Activated CD4-positive, alpha-beta T cell treated with anti-CD3 and anti-CD28 coated beads, Interleukin-2, amount 50 U/mL, for 4 hours (primary cell): Measurements from ENCODE around the gene CSPG4.

ENCODE experiments used
- DNase-seq, 2 experiments: peaks; one replicate each; pipeline ENCODE4 v3.0.0-alpha.2; 2020

The CSPG4 gene

GRCh38 chr15:75663931-75664421, 48.7 kb downstream of the CSPG4 start:
- no peak for DNase-seq

- DNase-seq = no peak
Observed at GRCh38 chr15:75662823-75663519, 49.7 kb downstream of the CSPG4 start.

GRCh38 chr15:75661756-75662140, 50.9 kb downstream of the CSPG4 start:
- DNase-seq = no peak

- no peak for DNase-seq
Observed at GRCh38 chr15:75661100-75661755, 51.4 kb downstream of the CSPG4 start.

GRCh38 chr15:75659928-75660645, 52.6 kb downstream of the CSPG4 start:
- no peak for DNase-seq

GRCh38 chr15:75659141-75659771, 53.4 kb downstream of the CSPG4 start:
- DNase-seq = no peak

- no peak for DNase-seq
Observed at GRCh38 chr15:75656813-75657212, 55.8 kb downstream of the CSPG4 start.

- no peak for DNase-seq
Observed at GRCh38 chr15:75656331-75656730, 56.3 kb downstream of the CSPG4 start.

- no peak for DNase-seq
Observed at GRCh38 chr15:75655931-75656330, 56.7 kb downstream of the CSPG4 start.

DNA sequence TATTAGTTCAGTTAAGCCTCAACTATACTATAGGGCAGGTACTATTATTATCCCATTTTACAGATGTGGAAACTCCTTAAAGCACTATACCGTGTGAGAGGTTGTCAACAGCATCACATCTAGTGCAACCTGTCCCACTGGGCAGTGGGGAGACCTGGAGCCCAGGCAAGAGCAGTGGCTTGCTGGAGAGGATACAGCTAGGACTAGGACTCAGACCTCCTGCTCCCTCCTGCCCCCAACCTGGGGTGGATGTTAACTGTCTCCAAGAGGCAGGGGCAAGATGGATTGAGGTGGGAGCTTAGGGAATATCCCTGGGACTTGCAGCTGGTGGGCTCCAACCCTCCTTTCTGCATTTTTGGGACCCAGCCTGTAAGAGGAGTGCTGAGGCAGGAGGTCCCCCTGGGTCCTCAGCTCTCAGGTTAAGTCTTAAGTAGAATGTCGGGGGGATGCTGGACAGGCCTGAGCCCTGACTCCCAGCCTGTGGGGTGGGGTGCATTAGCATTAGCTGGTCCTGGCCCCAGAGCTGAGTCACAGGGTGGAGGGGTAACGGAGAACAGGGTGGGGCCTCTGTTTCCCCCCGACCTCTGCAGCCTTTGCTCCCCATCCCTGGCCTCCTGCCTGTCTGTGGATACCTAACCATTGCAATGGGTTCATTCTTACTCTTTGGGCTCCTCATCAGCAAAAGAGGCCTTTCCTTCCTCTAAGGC, 58.3 kb downstream of the CSPG4 start:
- no peak for DNase-seq

DNA sequence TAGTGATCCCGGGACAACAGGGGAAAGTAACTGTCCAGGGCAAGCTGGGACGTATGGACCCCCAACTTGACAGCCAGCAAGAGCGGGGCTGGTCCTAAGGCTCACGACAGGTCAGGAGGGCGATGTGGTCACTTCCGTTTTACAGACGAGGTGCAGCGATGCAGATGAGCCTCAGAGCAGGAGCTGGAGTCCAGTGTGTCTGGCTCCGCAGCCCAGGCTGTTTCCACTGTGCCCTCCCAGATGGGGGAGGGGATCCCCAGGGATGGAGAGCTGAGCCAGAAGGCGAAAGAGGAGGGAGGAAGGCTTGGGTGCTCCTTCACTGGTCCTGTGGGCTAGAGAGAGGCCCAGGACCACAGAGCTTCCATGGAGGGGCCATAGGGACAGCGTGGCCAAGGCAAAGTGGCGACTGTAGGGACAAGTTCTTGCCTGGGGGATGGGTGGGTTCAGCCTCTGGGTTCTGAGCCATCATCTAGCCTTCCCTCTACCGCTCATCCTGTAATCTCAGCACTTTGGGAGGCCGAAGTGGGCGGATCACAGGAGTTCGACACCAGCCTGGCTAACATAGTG, 59.2 kb downstream of the CSPG4 start:
- no peak for DNase-seq

GRCh38 chr15:75651810-75652543, 60.7 kb downstream of the CSPG4 start:
- DNase-seq = no peak

DNA sequence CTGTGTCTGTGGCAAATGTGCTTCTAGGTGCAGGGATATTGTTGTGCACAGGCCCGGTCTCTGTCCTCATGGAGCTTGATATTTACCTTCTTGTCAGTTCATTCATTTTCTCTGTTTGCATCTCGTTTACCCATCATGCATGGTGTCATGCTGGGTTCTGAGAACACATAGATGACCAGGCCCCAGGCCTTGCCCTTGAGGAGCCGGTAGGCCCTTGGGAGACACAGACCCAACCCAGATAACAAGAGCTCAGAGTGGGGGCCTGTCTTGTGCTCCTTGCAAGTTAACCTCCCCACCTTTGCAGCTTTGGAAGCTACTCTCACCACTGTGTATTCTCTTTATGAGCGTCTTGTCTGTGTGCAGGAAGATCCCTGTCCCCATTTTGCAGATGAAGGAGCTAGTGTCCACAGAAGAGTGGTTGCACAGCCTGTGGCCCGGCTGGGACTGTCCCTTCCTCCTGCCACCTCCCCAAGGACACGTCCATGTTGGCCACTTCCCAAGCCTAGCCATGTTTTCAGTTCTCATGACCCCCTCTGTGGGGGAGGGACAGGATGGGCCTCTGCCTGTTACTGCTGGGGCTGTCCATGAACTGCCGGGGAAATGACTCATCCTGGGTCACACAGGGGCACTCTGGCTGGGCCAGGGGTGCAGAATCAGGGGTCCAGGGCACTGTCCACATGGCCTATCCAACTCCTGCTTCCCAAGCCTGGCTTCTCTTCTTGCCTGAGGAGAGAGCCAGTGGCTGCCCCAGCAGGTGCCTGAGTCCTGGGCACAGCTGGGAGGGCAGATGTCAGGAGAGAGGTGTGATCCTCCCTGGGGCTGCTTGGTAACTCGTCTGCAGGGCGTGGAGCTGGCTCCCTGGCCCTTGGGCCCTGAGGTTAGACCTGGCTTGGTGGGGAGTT, 61.5 kb downstream of the CSPG4 start:
- DNase-seq = no peak

- no peak for DNase-seq
Observed at GRCh38 chr15:75649848-75650247, 62.8 kb downstream of the CSPG4 start.

DNA sequence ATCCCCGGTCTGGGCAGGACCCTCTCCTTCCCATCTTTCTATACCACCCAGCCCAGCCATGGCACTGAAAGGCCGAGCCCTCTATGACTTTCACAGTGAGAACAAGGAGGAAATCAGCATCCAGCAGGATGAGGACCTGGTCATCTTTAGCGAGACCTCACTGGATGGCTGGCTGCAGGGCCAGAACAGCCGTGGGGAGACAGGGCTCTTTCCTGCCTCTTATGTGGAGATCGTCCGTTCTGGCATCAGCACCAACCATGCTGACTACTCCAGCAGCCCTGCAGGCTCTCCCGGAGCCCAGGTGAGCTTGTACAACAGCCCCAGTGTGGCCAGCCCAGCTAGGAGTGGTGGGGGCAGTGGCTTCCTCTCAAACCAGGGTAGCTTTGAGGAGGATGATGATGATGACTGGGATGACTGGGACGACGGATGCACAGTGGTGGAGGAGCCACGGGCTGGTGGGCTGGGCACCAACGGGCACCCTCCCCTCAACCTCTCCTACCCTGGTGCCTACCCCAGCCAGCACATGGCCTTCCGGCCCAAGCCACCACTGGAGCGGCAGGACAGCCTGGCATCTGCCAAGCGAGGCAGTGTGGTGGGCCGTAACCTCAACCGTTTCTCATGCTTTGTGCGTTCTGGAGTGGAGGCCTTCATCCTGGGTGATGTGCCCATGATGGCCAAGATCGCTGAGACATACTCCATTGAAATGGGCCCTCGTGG, 63.4 kb downstream of the CSPG4 start:
- no peak for DNase-seq

DNA sequence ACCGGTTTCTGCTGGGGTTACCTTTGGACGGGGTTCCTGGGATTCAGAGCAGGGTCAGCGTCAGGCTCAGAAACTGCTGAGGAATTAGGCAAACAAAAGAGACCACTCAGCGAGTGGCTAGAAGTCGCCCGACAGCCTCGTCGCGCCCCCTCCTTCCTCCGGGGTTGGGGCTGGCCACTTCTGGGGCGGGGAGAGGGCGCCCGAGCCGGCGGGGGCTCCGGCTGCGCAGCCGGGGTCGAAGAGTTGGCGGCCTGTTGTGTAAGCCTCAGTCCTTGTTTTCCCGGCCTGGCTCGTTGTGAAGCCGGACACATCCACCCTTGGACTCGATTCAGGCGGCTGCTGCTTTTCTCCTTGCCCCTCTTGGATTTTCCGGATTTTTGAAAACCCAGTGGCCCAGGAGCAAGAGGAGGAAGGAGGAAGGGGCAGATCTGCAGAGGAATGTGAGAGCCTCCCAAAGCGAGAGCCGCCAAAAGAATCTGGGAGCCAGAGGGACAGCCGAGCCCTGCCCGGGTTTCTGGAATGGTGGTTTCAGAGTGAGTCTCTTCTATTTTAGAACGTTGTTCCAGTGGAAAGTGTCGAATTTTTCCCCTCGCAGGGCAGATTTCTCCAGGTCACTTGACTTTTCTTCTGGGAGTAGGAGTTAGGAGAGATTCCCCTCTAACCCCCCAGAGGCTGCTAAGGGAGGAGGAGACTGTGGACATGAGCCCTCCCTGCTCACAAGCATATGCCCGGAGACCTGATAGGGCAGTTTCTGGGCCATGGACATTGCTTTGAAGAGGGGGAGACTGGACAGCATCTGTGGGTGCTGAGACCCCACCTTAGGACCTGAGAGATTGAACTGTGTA, 64.3 kb downstream of the CSPG4 start:
- no peak for DNase-seq

DNA sequence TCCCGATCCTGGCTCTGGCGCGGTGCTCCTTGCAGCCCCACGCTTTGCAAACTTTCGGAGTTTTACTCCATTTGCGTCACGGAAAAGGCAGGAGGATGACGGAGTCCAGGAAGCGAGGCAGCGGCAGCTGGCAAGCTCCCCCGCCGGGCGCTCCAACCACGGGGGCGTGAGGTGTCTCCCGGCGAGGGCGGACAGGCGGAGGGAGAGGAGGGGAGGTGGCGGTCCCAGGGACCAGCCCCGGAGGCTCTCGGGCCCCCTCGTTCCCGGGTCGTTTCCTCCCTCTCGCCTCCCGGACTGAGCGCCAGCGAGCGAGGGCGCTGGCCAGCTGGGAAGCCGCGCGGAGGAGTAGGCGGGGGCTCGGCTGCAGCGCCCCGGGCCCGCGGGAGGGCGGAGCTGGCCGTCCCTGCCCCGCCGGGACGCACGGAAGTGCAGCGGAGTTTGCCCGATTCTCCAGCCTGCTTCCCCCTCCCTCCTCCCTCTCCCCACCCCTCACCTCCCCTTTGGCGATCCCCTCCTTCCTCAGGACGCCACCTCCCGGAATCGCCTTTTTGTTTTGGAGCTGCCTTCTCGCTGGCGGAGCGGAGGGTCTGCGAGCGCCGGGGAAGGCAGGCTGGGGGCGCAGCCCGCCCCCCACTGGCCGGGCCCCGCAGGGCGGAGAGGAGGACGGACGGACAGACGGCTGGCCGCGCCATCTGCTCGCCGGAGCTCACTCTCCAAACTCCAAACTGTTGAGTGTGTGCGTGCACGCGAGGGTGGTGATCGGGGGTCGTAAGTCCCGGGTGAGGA, 65.1 kb downstream of the CSPG4 start, which contains the start of gene SNX33:
TSS of gene SNX33 (plus strand) at position 543 of the 786 bp plus-strand sequence. CDS start 1,191 bp downstream, outside the sequence.
- peak; percentile 46 to 62 for DNase-seq

GRCh38 chr15:75646944-75647364, 65.7 kb downstream of the CSPG4 start:
- no peak for DNase-seq
